Activated naive CD8-positive, alpha-beta T cell treated with anti-CD3 and anti-CD28 coated beads, Interleukin-2, amount 50 U/mL, for 24 hours (primary cell): ENCODE measurements around the gene GGN.
A peak's percentile ranks its signal among the peaks of the same experiment; 100 is the strongest.

Experiments used
- ATAC-seq: fragments of 150-1000 bp; cut with Tn5 transposase; one replicate; pipeline ENCODE4 v1.10.0; 2021
- DNase-seq: peaks from one replicate; pipeline ENCODE4 v3.0.0; 2021
- H3K27ac Mint-ChIP-seq: one replicate; pipeline ENCODE4 v1.8.0; 2021; ENCODE audit warnings: mild to moderate bottlenecking, mixed read lengths
- H3K27me3 Mint-ChIP-seq: one replicate; pipeline ENCODE4 v1.8.0; 2021; ENCODE audit warnings: mixed read lengths
- H3K36me3 Mint-ChIP-seq: one replicate; pipeline ENCODE4 v1.8.0; 2021; ENCODE audit warnings: low read depth, mixed read lengths
- H3K4me1 Mint-ChIP-seq: one replicate; pipeline ENCODE4 v1.8.0; 2021; ENCODE audit warnings: mixed read lengths
- H3K4me3 Mint-ChIP-seq: one replicate; pipeline ENCODE4 v1.8.0; 2021; ENCODE audit warnings: mild to moderate bottlenecking, moderate library complexity, mixed read lengths
- H3K9me3 Mint-ChIP-seq: one replicate; pipeline ENCODE4 v1.8.0; 2021; ENCODE audit warnings: mixed read lengths

Gene GGN

GRCh38 chr19:38386300-38386970, 1.4 kb downstream of the GGN start:
- no peak overlapping the region for H3K27ac Mint-ChIP-seq
- peaks cover 17% of the 10 kb centered on the region for H3K4me1 Mint-ChIP-seq
- DNase-seq (no peak), ATAC-seq (no peak)
- H3K27me3 Mint-ChIP-seq = peaks cover 23% of the 10 kb centered on the region
- no peaks in the 10 kb centered on the region for H3K9me3 Mint-ChIP-seq
- H3K36me3 Mint-ChIP-seq = peaks cover 40% of the 10 kb centered on the region
- H3K4me3 Mint-ChIP-seq = no peak overlapping the region

GRCh38 chr19:38385804-38386257, 2.0 kb downstream of the GGN start:
- Mint-ChIP-seq H3K4me1 (peaks cover 17% of the 10 kb centered on the region), H3K4me3 (no peak overlapping the region), H3K36me3 (peaks cover 45% of the 10 kb centered on the region), H3K27ac (no peak overlapping the region), H3K9me3 (no peaks in the 10 kb centered on the region), H3K27me3 (peaks cover 17% of the 10 kb centered on the region)
- no peak for DNase-seq
- no peak for ATAC-seq

GRCh38 chr19:38385057-38385803, 2.6 kb downstream of the GGN start:
- peaks cover 48% of the 10 kb centered on the region for H3K36me3 Mint-ChIP-seq
- H3K9me3 Mint-ChIP-seq = no peaks in the 10 kb centered on the region
- H3K27me3 Mint-ChIP-seq = peaks cover 15% of the 10 kb centered on the region
- no peak overlapping the region for H3K27ac Mint-ChIP-seq
- no peak overlapping the region for H3K4me3 Mint-ChIP-seq
- DNase-seq (no peak), ATAC-seq (no peak)
- peaks cover 17% of the 10 kb centered on the region for H3K4me1 Mint-ChIP-seq

GRCh38 chr19:38384209-38385027, 3.4 kb downstream of the GGN start:
- Mint-ChIP-seq H3K4me3 (no peak overlapping the region), H3K4me1 (peaks cover 15% of the 10 kb centered on the region), H3K9me3 (no peaks in the 10 kb centered on the region), H3K36me3 (peaks cover 53% of the 10 kb centered on the region), H3K27me3 (peaks cover 10% of the 10 kb centered on the region), H3K27ac (no peak overlapping the region)
- ATAC-seq (no peak), DNase-seq (no peak)

GRCh38 chr19:38383743-38384142, 4.1 kb downstream of the GGN start:
- Mint-ChIP-seq H3K27ac (no peak overlapping the region), H3K4me1 (peaks cover 13% of the 10 kb centered on the region), H3K4me3 (no peak overlapping the region), H3K36me3 (peaks cover 59% of the 10 kb centered on the region), H3K27me3 (peaks cover 9% of the 10 kb centered on the region), H3K9me3 (no peaks in the 10 kb centered on the region)
- DNase-seq (no peak), ATAC-seq (no peak)

- Mint-ChIP-seq H3K4me3 (no peak overlapping the region), H3K36me3 (peaks cover 63% of the 10 kb centered on the region), H3K9me3 (no peaks in the 10 kb centered on the region), H3K4me1 (peaks cover 12% of the 10 kb centered on the region), H3K27ac (no peak overlapping the region), H3K27me3 (peaks cover 8% of the 10 kb centered on the region)
- ATAC-seq (no peak), DNase-seq (no peak)
These were observed 4.7 kb downstream of the GGN start for GRCh38 chr19:38383184-38383583.

GRCh38 chr19:38381138-38381537, 6.7 kb downstream of the GGN start:
- Mint-ChIP-seq H3K27ac (no peak overlapping the region), H3K36me3 (peaks cover 69% of the 10 kb centered on the region), H3K4me3 (no peak overlapping the region), H3K27me3 (no peaks in the 10 kb centered on the region), H3K4me1 (peaks cover 12% of the 10 kb centered on the region), H3K9me3 (no peaks in the 10 kb centered on the region)
- DNase-seq (no peak), ATAC-seq (no peak)

- H3K27me3 Mint-ChIP-seq = no peaks in the 10 kb centered on the region
- H3K9me3 Mint-ChIP-seq = no peaks in the 10 kb centered on the region
- H3K36me3 Mint-ChIP-seq = peaks cover 71% of the 10 kb centered on the region
- ATAC-seq (no peak), DNase-seq (no peak)
- no peak overlapping the region for H3K27ac Mint-ChIP-seq
- H3K4me3 Mint-ChIP-seq = no peak overlapping the region
- H3K4me1 Mint-ChIP-seq = peaks cover 27% of the 10 kb centered on the region
These were observed 9.0 kb downstream of the GGN start for GRCh38 chr19:38378866-38379265.

- H3K4me3 Mint-ChIP-seq = no peak overlapping the region
- H3K27me3 Mint-ChIP-seq = no peaks in the 10 kb centered on the region
- no peak overlapping the region for H3K27ac Mint-ChIP-seq
- DNase-seq = no peak
- H3K4me1 Mint-ChIP-seq = peaks cover 27% of the 10 kb centered on the region
- no peaks in the 10 kb centered on the region for H3K9me3 Mint-ChIP-seq
- no peak for ATAC-seq
- H3K36me3 Mint-ChIP-seq = peaks cover 53% of the 10 kb centered on the region
These were observed 10.8 kb downstream of the GGN start for GRCh38 chr19:38377052-38377451.

GRCh38 chr19:38376576-38376975, 11.3 kb downstream of the GGN start:
- no peaks in the 10 kb centered on the region for H3K27me3 Mint-ChIP-seq
- no peaks in the 10 kb centered on the region for H3K9me3 Mint-ChIP-seq
- peak overlapping the region; percentile 98 for H3K4me3 Mint-ChIP-seq
- H3K4me1 Mint-ChIP-seq = peaks cover 27% of the 10 kb centered on the region
- no peak for DNase-seq
- H3K36me3 Mint-ChIP-seq = peaks cover 49% of the 10 kb centered on the region
- H3K27ac Mint-ChIP-seq = peak overlapping the region; percentile 55
- ATAC-seq = no peak

GRCh38 chr19:38375748-38376147, 12.1 kb downstream of the GGN start:
- DNase-seq (no peak), ATAC-seq (no peak)
- H3K27me3 Mint-ChIP-seq = no peaks in the 10 kb centered on the region
- H3K9me3 Mint-ChIP-seq = no peaks in the 10 kb centered on the region
- peak overlapping the region; percentile 98 for H3K4me3 Mint-ChIP-seq
- H3K36me3 Mint-ChIP-seq = peaks cover 42% of the 10 kb centered on the region
- peaks cover 27% of the 10 kb centered on the region for H3K4me1 Mint-ChIP-seq
- peak overlapping the region; percentile 97 for H3K27ac Mint-ChIP-seq

GRCh38 chr19:38375098-38375493, 12.7 kb downstream of the GGN start:
- ATAC-seq = no peak
- no peaks in the 10 kb centered on the region for H3K9me3 Mint-ChIP-seq
- H3K27me3 Mint-ChIP-seq = no peaks in the 10 kb centered on the region
- H3K36me3 Mint-ChIP-seq = peaks cover 38% of the 10 kb centered on the region
- no peak for DNase-seq
- peaks cover 27% of the 10 kb centered on the region for H3K4me1 Mint-ChIP-seq
- peak overlapping the region; percentile 98 for H3K4me3 Mint-ChIP-seq
- H3K27ac Mint-ChIP-seq = peak overlapping the region; percentile 97

GRCh38 chr19:38374332-38375097, 13.3 kb downstream of the GGN start, which contains the start of gene PSMD8:
Gene PSMD8, plus strand, starts transcription at chr19:38374571. Its CDS starts 31 bp downstream, at chr19:38374602.
- H3K4me3 Mint-ChIP-seq = peak within 1 kb of the TSS; percentile 98
- peak; percentile 98 for ATAC-seq
- no peaks in the 10 kb centered on the region for H3K27me3 Mint-ChIP-seq
- H3K36me3 Mint-ChIP-seq = peaks cover 35% of the 10 kb centered on the region
- peak within 1 kb of the TSS; percentile 97 for H3K27ac Mint-ChIP-seq
- no peaks in the 10 kb centered on the region for H3K9me3 Mint-ChIP-seq
- DNase-seq = peak; percentile 98
- peaks cover 27% of the 10 kb centered on the region for H3K4me1 Mint-ChIP-seq

GRCh38 chr19:38373907-38374331, 13.9 kb downstream of the GGN start:
- H3K4me1 Mint-ChIP-seq = peaks cover 27% of the 10 kb centered on the region
- ATAC-seq (no peak), DNase-seq (no peak)
- peaks cover 30% of the 10 kb centered on the region for H3K36me3 Mint-ChIP-seq
- peak overlapping the region; percentile 77 for H3K27ac Mint-ChIP-seq
- H3K4me3 Mint-ChIP-seq = peak overlapping the region; percentile 98
- no peaks in the 10 kb centered on the region for H3K9me3 Mint-ChIP-seq
- no peaks in the 10 kb centered on the region for H3K27me3 Mint-ChIP-seq
